Suppressor macrophage treated with lipopolysaccharide for 4 hours (primary cell): Measurements from ENCODE around the gene HPGDS.
"Not testable (repeated sequence)": the region's sequence is repeated elsewhere in the genome, so short reads cannot be mapped to it uniquely, and the experiment has no call there.

Experiments
- DNase-seq: peaks from one replicate; pipeline ENCODE4 v3.0.0-alpha.2; 2020

HPGDS gene

DNA sequence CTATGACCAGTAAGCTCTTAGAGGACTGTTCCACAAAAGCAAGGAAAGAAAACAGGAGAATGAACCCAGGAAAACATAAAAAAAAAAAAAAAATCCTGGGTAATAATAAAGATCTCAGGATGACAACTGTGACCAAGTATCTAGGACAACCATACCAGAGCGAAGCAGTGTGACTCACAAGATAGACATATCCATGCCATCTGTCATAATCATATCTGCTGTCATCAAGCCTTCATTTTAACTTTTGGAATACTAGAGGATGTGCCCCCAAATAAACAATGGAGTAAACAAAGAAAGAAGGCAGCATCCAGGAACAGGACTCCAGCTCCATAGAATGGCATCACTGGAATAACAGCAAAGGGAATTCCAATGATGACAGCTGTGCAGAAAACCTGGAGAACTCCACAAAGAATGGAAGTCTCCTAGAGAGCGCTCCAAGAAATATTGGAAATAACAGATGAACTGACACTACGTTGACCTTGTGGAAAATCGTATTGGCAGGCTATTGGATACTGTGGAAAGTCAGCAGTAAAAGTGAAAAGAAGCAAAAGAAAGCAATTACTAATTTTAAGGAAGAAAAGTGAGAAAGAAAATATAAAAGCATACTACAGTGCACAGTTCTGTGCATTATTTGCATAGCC, 35.3 kb downstream of the HPGDS start:
- DNase-seq, result no peak

DNA sequence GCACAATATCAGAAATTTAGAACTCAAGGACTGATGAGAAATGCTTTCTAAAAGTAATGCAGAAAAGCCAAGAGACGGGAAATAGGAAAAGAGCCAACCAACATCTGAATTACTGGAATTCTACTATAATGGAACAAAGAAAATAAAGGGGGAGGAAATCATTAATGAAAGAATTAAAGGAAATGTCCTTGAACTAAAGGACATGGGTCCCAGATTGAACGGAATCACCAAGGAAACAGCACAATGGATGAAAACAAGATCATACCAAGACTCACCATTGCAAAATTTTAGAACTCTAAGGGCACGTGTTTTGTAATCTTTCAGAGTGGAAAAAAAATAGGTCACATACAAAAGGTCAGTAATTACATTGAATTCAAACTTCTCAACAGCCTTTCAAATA, 35.9 kb downstream of the HPGDS start:
- no peak for DNase-seq

DNA sequence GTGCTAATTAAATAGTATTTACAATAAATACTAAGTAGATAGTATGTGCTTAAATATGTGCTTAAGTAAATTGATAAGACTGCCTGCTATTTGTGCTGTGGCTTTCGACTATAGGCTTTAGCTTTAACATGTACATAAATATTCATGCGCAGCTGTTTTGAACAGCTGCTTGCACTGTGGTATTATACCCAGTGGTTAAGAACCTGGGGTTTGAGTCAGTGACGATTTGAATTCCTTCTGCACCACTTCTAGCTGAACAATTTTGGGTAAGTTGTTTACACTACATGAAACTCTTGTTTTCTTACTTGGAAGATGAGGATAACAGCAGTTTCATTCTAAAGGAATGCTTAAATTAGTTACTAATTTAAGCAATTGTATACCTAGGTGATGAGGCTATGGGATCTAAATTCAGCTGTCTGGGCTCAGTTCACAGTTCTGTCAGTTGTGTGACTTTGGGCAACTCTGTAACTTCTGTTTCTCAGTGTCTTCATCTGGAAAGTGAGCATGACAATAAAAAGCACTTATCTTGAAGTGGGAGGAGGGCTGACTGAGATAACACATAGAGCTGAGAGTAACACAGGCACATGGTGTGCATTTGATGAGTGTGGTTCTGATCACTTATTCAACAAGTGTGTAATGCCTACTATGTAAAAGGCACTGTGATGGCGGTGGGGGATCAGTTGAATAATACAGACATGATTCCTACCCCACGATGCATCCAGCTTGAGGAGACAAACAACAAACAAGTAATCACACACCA, 37.0 kb downstream of the HPGDS start:
- no peak for DNase-seq

DNA sequence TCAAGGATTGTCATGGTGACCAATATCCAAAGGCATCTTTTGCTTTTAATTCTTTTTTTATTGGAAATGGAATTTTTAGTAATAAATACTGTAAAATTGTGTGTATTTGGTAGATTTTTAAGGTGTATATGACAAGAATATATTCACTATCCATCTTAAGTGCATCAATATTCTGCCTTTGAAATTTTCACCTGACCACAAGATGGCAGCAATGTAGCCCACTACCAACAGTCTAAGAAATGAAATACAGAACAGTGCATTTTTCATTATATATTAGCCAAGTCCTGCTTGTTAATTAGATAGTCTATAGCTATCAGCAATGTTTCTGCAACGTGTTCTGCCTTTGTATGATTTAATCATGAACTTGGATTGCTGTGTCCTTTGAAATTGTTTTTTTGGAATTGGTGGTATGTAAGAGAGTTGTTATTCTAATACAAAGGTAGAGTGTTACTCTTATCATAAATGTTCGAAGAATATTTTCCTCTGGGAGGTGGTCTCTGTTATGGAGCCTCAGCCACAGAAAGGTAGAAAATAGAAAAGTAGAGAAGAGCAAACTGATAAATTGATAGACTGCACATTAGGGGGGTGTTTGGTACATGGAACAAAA, 38.2 kb downstream of the HPGDS start:
- DNase-seq, result peak; percentile 36

DNA sequence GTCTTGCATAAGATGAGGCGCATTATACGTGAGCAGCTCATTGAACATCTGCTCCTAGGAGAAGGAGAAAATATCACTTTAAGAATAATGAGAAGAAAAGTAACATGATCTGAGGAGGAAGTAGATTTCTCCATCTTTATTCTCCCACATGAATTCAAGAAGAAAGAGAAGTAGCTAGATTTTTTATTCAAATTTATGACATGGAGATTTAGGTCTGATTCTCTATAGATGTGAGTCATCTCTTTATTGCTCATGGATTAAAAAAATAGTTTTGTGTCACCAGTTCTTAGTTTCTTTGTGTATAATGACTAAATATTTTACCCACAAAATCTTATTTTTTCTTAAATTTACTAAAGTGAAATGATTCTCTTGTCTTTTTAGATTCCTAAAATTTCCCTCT, 40.4 kb downstream of the HPGDS start:
- DNase-seq, result peak; percentile 45

DNA sequence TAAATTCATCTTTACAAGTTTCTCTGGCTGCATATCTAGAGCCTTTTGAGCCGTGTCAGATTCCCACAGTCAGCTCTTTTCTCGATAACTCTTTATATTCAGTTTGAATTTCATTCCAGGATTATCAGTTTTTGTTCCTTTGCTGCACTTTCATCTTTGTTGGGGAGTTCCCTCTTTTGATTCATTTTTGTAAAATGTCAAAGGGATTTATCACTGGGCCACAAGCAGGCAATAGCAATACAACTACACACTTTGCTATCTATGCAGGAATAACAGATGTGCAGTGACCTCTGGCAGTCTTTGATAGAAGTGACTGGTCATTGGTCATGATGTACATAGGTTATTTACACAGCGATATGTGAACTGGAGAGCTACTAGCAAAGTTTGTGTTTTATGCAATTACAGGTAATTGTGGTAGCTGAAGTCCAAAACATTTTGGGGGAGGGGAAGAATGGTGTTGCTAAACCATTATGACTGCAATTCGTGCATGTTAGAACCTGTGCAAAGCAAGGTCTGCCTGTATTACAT, 43.8 kb downstream of the HPGDS start:
- no peak for DNase-seq

DNA sequence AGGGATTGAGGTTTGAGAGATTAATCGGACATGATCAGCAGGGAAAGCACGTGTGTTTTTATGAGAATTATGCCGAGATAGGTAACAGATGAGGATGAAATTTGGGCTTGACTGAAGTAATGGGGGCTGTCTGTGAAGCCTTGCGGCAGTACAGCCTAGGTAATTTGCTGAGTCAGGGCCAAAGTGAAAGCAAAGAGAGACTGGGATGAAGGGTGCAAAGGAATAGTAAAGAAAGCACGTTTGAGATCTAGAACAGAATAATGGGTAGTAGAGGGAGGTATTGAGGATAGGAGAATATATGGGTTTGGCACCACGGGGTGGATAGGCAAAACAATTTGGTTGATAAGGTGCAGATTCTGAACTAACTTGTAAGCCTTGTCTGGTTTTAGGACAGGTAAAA, 47.2 kb downstream of the HPGDS start:
- DNase-seq, result not testable (repeated sequence)

DNA sequence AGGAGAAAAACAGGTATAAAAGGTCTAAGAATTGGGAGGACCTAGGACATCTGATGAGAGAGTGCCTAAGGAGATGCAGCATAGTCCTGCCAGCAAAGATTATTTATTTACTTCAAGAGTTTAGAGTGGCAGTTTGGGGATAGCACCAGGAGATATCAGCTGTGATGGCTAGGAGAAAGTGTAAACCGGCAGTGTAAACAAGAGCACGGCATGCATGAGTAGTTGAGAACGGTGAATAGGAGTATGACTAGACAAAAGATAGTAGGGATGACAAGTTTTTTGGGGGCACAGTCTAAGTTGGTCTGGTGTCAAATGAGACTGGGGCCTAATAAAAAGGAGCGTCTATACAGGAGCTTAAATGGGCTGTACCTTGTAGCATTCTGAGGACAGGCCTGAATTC, 48.7 kb downstream of the HPGDS start:
- not testable (repeated sequence) for DNase-seq

DNA sequence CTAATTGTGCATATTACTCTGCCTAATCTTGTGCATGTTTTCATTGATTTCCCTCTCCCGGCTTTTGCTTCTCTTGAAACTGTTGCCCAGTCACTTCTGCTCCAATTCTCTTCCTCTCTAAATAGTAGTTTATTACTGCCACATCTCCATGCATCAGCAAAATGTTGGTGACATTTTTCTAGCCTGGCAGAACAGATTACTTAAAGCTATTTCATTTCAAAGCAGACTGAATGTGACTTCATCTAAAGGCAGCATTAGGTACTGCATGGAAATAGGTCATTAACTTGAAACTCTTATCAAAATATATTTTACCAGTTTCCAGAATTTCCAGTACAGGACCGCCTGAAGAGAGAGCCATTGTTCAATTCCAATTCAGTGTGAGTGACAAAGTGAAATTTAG, 52.4 kb downstream of the HPGDS start:
- DNase-seq, result no peak

DNA sequence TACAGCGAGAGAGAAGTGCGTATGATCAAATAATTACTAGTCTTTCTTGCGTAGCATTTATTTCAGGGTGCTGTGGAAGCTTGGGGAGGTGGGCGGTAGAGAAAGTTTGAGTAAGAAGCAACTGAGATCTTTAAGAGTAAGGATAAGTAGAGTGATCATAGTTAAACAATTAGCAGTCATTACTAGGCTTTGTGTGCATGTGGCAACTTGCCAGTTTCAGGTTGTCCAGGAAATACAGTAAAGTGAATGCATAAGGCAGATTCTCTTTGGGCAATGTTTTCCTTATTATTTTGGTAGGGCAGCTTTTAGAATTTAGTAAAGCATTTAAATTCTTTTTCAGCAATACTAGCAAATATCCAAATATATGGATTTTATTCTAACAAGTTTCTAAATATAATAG, 57.0 kb downstream of the HPGDS start:
- no peak for DNase-seq

DNA sequence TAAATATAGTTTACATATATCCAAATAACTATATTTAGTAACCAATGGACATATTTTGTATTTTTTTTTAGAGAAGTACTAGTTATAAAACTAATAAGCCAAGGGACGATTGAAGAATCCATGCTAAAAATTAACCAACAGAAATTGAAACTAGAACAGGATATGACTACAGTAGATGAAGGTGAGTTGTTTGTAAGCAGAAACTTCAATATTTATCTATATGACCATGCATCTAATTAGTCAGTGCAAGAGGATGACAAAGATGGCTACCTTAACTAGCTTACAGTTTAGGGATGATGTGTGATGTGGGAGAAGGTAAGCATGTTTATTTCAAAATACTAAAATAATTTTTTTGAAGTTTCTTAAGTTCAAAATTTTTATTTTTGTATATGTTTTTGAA, 57.7 kb downstream of the HPGDS start:
- DNase-seq, result no peak

DNA sequence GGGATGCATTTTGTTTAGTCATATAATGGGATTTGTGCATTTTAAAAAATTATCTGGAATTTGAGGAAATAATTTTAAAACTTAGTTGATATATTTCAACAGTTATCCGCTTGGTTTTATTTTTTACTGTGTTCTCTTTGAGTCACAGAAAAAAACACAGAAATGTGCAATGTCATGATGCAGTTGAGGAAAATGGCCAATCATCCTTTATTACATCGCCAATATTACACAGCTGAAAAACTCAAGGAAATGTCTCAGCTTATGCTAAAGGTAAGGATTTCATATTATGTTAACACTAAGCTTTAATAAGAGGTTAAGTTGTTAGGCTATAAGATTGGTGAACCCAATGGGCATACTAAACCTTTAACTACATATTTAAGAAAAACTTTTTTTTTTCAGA, 63.9 kb downstream of the HPGDS start:
- no peak for DNase-seq

DNA sequence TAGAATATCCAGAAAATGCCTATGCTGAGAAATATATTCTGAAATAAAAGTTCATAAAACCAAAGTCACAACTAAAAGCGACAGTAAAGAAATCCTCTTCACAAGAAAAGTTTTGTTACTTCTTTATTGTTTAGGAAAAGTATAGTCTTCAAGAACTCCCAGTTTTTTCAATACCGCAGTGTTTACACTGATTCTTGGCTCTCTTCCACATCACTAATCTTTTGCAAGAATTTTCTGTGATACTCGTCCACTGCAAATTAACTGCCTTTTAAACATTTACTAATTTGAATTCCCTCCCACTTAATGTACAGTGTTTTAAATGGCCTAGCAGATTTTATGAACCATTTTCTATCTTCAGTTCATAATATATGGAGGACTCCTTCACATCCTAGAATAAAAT, 65.1 kb downstream of the HPGDS start:
- no peak for DNase-seq

DNA sequence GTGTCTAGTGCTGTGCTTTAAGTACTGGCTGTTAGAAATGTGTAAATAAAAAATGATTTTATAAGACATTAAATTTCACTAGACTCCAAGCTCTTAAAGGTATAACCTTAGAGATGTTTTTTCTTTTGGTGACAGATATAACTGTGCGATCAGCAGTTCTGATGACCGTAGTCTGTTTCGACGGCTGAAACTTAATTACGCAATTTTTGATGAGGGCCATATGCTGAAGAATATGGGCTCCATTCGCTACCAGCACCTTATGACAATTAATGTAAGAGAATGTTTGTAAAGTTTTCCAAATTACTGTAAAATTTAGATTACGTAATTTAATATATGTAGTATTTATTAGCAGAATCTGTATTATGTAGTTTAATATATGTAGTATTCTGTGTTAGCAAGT, 66.4 kb downstream of the HPGDS start:
- DNase-seq, result no peak

DNA sequence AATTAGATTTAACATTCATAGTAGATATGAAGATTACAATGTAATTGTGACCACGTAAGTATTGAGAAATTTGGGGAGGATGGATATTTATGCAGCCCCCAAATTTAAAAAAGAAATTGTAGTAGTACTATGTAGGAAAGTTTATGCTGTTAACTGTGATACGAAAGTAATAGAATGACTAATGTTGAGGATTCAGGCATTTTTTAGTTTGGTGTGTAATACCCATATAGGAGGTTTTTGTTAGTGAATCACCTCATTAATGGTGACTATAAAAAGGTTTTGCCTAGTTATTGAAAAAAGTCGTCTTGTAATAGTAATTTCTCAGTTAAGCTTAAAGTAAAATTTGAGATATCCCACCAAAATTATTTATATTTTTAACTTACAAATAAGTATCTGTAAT, 67.7 kb downstream of the HPGDS start:
- DNase-seq, result no peak

DNA sequence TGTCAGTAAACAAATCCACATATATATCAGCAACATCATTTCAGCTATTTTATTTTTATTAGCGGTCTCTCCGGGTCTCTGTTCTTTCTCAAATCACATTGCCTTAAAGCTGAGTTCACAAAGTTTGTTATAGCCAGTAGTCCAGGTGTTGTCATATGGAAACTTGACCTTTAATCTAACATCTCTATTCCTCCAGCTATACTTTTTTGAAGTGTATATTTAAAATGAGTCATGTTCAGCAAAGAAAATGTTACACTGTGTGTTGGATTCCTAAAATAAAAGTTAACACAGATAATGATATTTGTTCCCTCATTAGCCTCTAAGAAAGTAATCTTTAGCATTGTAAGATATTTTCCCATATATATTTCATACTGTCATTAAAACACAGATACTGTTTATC, 71.4 kb downstream of the HPGDS start:
- no peak for DNase-seq

DNA sequence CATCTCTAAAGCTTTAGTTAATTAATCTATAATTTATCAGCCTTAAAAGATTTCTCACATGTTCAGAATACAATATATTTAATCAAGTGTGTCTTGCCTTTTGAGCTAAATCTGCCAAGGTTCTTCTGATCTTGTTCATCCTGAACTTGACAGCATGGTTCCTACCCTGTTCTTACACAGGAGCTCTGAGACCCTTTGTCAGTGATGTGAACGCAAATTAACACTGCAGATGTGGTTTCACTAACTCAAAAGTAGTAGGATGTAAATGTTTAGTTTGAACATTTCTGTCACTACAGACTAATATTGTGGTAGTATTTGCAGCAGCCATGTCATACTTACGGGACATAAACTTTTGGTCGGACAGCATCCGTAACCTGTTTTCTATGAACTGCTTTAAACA, 75.6 kb downstream of the HPGDS start:
- DNase-seq, result no peak

DNA sequence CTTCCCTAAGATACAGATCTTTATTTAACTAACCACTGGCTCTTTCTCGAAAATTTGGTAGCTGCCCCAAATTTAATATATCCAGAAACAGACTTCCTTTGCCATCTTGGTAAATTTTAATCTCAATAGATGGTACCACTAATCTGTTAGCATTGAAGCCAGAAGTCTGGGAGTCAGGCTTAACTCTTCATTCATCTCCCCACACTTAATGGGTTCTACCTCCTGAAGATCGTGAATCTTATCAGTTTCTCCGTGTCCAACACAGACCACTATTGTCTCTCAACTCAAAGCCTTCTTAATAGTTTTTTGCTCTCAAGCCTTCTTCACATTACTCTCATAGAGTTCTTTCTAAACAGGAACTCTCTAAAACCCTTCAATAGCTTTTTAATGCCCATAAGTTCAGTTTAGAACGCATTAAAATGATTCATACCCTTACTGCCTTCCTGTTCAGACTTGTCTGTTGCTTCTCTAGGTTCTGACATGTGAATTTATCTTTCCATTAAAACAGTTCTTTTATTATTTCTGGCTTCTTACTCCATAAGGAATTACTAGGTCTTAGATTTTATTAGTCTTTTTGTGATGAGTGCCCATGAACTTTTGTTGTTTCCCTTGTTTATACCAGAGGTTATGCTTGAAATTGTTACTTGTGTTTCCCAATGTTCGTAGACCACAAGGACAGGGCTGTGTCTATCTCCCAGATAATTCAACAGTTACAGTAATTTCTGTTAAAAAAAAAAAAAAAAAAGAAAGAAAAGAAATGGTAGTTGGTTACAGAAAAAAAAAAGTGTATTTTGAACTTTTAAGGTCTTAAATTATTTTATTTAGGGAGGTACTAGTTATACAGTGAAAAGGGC, 80.2 kb downstream of the HPGDS start:
- no peak for DNase-seq

DNA sequence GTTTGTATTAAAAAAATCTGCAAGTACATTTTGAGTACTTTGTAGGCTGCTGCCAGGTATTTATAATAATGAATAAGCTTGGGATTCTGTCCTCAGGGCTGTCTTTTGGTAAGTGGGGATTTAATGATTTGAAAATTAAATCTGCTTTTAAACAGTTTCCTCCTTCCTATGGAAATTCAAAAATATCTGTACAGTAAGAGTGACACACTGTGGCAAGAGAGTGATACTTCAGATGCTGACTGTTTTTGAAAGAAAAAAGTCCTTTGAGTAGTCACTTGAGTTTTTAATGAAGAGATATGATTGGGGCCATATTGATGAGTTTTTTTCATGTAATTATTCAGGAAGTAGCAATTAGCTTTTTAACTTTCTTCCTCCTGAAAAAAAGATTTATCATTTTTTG, 85.8 kb downstream of the HPGDS start:
- no peak for DNase-seq

DNA sequence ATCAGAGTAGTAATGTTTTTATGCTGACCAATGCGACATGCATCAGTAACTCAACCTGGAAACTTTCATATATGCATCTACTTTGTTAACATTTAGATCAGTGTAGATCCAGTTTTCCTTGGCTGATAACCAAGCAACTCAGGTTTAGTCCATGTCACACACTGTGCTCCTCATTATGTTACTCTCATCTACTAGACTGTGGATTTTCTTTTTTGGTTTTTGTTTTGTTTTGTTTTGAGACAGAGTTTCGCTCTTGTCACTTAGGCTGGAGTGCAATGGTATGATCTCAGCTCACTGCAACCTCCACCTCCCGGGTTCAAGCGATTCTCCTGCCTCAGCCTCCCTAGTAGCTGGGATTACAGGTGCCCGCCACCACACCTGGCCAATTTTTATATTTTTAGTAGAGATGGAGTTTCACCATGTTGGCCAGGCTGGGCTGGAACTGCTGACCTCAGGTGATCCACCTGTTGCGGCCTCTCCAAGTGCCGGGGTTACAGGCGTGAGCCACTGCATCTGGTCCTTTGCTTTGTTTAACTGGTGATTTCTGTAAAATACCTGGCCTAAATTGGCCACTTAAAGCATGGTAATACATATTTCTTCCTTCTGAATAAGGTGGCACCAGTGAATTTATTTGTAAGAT, 86.4 kb downstream of the HPGDS start:
- DNase-seq, result no peak

DNA sequence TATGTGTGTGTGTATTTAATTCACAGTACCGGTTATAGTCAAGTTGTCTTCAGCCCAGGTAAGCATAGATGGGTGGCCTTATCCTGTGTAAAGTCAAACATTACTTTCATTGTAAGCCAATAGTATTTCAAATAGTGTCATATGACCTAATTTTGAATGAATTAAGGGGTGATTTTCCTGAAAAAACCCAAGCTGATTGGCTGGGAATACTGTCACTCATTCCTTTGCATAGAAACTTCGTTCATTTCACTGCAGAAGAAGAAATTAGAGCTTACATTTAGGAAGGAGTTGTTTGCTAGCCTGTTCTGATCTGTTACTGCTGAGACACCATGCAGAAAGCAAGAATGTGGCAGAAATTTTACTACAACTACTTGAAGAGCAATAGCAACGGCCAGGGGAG, 89.6 kb downstream of the HPGDS start:
- no peak for DNase-seq

DNA sequence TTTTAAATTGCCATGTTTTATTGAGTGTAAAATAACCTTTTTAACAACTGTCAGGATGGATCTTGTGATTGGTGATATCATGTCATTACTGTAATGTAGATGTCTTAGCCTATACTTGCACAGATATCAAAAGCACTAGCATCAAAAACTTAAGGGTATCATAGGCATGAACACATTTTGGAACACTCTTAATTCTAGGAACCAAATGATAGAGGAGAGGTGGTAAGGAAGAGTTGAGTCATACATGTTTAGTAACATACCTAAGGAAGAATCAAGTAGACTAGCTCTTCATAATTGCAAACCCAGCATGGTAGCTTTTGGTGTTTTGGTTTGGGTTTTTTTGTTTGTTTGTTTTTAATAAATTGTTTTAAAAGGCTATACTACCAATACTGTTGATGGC, 91.5 kb downstream of the HPGDS start:
- DNase-seq, result no peak
